Thyroid gland (tissue), 4 donors: ENCODE results near the gene AKAP5.

Source experiments
- POLR2A ChIP-seq, 2 donors: fragments of 450-650 bp; IDR thresholded peaks; one replicate each; pipeline ENCODE4 v1.6.1; 2017; ENCODE audit warnings: antibody characterized with exemption in 2 of 2, mild to moderate bottlenecking in 2 of 2, moderate library complexity in 1 of 2
- TF ChIP-seq, protein P1 (sequence below), 6 experiments: fragments of 200-600 bp in 3 of 6; fragments of 450-650 bp in 3 of 6; sonication (generic) in 3 of 6; IDR thresholded peaks; one replicate each; pipeline ENCODE4 v1.5.1; 2016 to 2019; ENCODE audit warnings: antibody characterized with exemption in 6 of 6, mild to moderate bottlenecking in 2 of 6, inconsistent platforms in 1 of 6, moderate library complexity in 1 of 6

- TF ChIP-seq, protein P1, sequence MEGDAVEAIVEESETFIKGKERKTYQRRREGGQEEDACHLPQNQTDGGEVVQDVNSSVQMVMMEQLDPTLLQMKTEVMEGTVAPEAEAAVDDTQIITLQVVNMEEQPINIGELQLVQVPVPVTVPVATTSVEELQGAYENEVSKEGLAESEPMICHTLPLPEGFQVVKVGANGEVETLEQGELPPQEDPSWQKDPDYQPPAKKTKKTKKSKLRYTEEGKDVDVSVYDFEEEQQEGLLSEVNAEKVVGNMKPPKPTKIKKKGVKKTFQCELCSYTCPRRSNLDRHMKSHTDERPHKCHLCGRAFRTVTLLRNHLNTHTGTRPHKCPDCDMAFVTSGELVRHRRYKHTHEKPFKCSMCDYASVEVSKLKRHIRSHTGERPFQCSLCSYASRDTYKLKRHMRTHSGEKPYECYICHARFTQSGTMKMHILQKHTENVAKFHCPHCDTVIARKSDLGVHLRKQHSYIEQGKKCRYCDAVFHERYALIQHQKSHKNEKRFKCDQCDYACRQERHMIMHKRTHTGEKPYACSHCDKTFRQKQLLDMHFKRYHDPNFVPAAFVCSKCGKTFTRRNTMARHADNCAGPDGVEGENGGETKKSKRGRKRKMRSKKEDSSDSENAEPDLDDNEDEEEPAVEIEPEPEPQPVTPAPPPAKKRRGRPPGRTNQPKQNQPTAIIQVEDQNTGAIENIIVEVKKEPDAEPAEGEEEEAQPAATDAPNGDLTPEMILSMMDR (IDR thresholded peaks at IDR 0.05): peak; percentile 63 to 96 (median 83)
- TF ChIP-seq POLR2A (IDR thresholded peaks at IDR 0.05): no peak
Measured at GRCh38 chr14:64510825-64511671, 45.7 kb downstream of the AKAP5 start.
